NCI-H128 (cell line): Measurements from ENCODE around the gene CCDC102A.
"Not testable (repeated sequence)": the region's sequence is repeated elsewhere in the genome, so short reads cannot be mapped to it uniquely, and the experiment has no call there.

Experiments used
- DNase-seq: peaks from one replicate; lab custom pipeline; 2025; ENCODE audit not compliant: unreplicated experiment; lab: John Stamatoyannopoulos, UW

CCDC102A gene

GRCh38 chr16:57536306-57537193 is at the start of gene CCDC102A:
TSS of gene CCDC102A (minus strand) at chr16:57536571. CDS start at chr16:57529177, 7,394 bp downstream.
- DNase-seq: no peak

- DNase-seq: no peak
These were observed 48.8 kb upstream of the CCDC102A start for GRCh38 chr16:57585051-57585687.

GRCh38 chr16:57579361-57579665 is 42.9 kb upstream of the CCDC102A start:
- DNase-seq: no peak

- no peak for DNase-seq
These were observed 42.4 kb upstream of the CCDC102A start for GRCh38 chr16:57578521-57579360.

GRCh38 chr16:57577691-57578224 is 41.4 kb upstream of the CCDC102A start:
- no peak for DNase-seq

GRCh38 chr16:57577214-57577613 is 40.8 kb upstream of the CCDC102A start:
- DNase-seq: no peak

GRCh38 chr16:57576429-57576870 is 40.1 kb upstream of the CCDC102A start:
- peak; percentile 18 for DNase-seq

GRCh38 chr16:57575468-57576277 is 39.3 kb upstream of the CCDC102A start:
- no peak for DNase-seq

GRCh38 chr16:57574646-57575467 is 38.5 kb upstream of the CCDC102A start:
- no peak for DNase-seq

GRCh38 chr16:57574086-57574485 is 37.7 kb upstream of the CCDC102A start:
- no peak for DNase-seq

GRCh38 chr16:57572978-57573728 is 36.8 kb upstream of the CCDC102A start:
- DNase-seq: no peak

GRCh38 chr16:57571098-57571497 is 34.7 kb upstream of the CCDC102A start:
- DNase-seq: no peak

- no peak for DNase-seq
These were observed 34.1 kb upstream of the CCDC102A start for GRCh38 chr16:57570301-57571070.

- DNase-seq: no peak
These were observed 33.1 kb upstream of the CCDC102A start for GRCh38 chr16:57569306-57569946.

GRCh38 chr16:57568772-57569171 is 32.4 kb upstream of the CCDC102A start:
- not testable (repeated sequence) for DNase-seq

- no peak for DNase-seq
These were observed 31.9 kb upstream of the CCDC102A start for GRCh38 chr16:57568173-57568678.

- no peak for DNase-seq
These were observed 31.3 kb upstream of the CCDC102A start for GRCh38 chr16:57567691-57568090.
